HG03097 (cell line): ENCODE results near the gene CHD9.
"Not testable (repeated sequence)": the region's sequence is repeated elsewhere in the genome, so short reads cannot be mapped to it uniquely, and the experiment has no call there.

Experiments used
- ATAC-seq: cut with Tn5 transposase; IDR thresholded peaks from one replicate; pipeline ENCODE4 v1.9.1; 2021; ENCODE audit not compliant: unreplicated experiment, low FRiP score

CHD9 gene

GRCh38 chr16:53235851-53236250 is 181.1 kb downstream of the CHD9 start:
- no peak for ATAC-seq

DNA sequence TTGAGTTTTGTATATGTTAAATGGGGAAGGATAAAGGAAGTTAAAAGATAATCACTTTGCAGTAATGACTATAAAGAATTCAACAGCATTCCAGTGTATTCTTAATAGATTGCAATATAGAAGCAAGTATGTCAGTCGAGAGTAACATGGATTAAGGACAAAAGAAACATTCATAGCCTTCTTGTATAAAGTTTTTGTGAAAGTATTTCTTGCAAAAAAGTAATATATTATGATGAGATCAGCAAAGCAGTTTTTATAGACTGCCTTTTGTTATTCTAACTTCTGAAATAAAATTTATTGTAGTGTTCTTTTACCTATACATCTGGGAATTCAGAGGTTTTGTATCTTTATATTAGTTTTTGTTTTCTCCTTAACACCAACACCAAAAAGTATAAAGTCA is 194.5 kb downstream of the CHD9 start:
- no peak for ATAC-seq

DNA sequence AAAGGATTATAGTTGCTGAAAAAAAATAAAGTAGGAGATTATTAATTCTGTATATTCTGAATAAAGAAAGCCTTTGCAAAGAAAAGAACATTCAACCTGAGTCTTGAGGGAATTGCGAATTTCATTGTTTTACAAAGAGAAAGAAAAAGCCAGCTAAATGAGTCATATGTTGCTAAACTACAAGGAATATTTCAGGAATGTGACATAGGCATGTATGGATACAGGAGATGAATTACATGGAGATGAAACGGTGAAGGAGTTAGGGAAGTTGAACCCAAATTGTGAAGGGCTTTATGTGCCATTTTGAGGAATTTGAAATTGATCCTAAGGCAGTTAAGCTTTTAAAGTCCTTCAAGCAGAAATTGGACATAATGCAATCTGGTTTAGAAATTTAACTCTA is 202.2 kb downstream of the CHD9 start:
- no peak for ATAC-seq

- no peak for ATAC-seq
These were observed 204.0 kb downstream of the CHD9 start for GRCh38 chr16:53258809-53259208.

- no peak for ATAC-seq
These were observed 206.5 kb downstream of the CHD9 start for GRCh38 chr16:53261276-53261675.

GRCh38 chr16:53262645-53263044 is 207.9 kb downstream of the CHD9 start:
- ATAC-seq = no peak

DNA sequence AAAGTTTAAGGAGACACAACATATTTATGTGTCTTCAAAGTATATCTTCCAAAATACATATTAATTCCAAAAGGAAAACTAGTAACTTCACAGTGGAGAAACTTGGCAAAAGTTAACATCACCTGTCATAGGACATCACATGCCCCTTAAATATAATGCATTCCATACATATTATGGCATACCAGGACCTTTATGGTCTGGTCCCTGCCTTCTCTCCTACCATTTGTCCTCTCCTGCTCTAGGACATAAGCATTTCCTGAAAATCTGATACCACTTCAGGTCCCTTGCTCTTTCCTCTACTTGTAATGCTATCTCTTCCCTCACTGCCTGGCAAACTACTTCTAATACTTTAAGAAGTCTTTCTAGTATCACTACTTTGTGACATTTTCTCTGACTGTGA is 211.4 kb downstream of the CHD9 start:
- no peak for ATAC-seq

GRCh38 chr16:53278498-53278897 is 223.7 kb downstream of the CHD9 start:
- ATAC-seq = not testable (repeated sequence)

DNA sequence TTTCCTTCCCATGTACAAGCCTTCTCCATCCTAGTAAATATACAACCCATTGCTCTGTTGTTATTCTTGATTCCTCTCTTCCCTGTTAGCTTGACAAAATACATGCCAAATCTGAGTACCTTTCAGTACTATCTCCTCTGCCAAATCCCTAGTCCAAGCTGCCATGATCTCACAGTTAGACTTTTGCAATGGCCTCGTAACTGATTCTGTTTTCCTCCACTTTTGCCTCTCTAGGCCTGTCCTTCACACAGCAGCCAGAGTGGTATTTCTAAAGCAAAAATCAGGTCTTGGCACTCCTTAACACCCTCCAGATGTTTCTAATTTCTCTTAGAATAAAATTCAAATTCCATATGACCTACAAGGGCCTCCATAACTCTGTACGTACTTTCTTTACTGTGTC is 226.5 kb downstream of the CHD9 start:
- no peak for ATAC-seq

GRCh38 chr16:53281859-53282258 is 227.1 kb downstream of the CHD9 start:
- ATAC-seq = no peak

DNA sequence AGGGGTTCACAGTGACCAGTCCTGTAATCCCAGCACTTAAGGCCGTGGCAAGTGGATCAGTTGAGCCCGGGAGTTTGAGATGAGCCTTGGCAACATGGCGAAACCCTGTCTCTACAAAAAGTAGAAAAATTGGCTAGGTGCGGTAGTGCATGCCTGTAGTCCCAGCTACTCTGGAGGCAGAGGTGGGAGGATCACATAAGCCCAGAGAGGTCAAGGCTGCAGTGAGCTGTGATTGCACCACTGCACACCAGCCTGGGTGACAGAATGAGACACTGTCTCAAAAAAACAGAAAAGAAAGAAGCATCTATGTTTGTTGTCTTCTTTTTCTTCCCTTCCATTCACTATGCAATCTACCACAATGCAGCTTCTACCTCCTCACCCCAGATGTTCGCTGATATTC is 227.5 kb downstream of the CHD9 start:
- ATAC-seq = no peak

GRCh38 chr16:53282975-53283946 is 228.5 kb downstream of the CHD9 start:
- ATAC-seq = no peak

DNA sequence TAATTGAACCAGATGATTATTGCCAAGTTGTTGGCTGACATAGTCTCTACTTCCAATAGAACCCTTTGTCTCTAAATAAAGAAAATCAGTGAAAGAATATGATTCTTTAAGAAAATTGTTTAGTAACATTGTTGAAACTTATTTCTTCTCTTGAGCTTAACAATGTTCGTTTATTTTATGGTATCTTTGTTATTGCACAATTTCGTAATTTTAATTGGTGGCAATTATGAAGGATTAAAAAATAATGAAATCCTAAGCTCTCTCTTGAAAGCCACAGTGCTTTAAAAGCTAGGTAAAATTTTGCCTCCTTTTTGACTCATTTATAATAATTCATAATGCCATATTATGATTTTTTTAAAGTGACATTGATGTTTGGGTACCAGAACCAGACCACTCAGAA is 230.4 kb downstream of the CHD9 start:
- ATAC-seq = no peak

GRCh38 chr16:53290520-53290919 is 235.7 kb downstream of the CHD9 start:
- no peak for ATAC-seq

DNA sequence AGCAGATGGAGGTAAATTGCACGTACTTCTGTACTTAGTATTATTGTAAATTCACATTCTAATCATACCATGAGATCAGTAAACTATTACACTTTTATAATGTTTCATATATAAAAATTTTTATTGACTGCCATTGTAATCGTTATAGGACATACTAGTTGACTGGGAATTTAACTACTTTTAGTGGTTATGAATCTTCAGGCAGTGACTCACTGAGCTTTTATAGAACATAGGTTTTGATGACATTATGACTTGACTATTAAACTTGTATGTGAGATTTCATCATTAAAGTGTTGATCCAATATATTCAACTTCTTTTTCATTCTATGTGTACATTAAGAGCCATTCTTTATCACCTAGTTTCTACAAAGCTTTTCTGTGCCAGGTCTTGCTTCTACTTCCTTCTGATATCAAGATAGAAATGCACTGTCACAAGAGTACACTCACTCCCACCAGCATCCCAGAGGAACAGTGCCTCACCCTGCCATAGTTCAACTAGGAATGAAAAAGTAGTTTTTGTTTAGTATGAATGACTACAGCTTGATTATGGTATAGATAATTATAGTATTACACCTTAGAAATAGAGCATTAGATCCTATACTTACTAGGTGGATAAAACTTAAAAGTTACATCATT is 237.1 kb downstream of the CHD9 start:
- ATAC-seq = no peak

DNA sequence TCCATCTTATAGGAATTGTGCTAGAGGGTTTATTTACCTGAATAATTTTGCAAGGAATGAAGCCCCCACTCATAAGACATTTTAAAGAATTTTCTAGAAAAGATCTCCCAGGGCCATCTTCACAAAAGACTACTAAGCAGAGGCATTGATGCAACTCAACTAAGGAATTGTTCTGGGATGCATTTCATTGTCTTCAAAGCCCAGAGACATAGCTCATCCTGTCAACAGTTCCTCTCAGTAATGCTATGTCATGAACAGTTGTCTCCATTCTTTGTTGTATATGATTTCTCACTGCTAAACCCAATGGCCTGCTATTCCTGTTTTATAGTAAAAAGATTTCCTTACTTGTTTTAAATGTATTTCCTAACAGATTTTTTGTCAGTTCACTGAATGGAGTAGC is 242.7 kb downstream of the CHD9 start:
- no peak for ATAC-seq

DNA sequence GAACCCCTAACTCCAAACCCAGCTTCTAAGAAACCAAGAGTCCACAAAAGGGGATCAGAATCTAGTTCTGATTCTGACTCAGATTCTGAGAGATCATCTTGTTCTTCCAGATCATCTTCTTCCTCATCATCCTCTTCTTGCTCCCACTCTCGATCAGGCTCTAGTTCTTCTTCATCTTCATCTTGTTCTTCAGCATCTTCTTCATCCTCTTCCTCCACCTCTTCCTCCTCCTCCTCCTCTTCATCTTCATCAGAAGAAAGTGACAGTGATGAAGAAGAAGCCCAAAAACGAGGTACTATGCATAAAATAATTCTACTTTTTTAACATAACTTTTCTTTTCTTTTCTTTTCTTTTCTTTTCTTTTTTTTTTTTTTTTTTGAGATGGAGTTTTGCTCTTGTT is 249.5 kb downstream of the CHD9 start:
- ATAC-seq = no peak

GRCh38 chr16:53305743-53306142 is 251.0 kb downstream of the CHD9 start:
- ATAC-seq = no peak

DNA sequence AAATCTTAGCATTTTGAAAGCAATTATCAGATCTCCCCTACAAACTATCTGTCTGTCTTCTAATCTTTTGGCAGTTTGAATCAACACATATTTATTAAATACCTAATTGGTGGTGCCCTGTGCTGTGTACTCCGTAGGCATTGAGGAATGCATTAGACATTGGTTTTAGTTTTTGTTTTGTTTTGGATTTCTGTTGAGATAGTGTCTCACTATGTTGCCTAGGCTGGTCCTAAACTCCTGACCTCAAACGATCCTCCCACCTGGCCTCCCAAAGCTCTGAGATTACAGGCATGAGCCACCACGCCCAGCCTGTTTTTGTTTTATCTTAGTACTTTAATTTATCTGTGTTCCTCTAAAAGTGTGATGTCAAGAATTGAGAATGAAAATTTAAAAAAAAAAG is 254.7 kb downstream of the CHD9 start:
- ATAC-seq = no peak

GRCh38 chr16:53320992-53321391 is 266.2 kb downstream of the CHD9 start:
- ATAC-seq = no peak

DNA sequence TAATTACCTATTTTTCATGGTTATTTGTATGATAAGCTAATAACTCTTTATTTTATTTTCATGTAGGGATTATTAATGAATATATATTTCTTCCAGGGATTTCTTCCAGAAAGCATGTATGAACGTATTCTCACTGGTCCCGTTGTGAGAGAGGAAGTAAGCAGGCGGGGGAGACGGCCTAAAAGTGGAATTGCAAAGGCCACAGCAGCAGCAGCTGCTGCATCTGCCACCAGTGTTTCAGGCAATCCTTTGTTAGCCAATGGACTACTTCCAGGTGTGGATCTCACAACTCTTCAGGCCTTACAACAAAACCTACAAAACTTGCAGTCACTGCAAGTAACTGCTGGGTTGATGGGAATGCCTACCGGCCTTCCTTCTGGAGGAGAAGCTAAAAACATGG is 269.1 kb downstream of the CHD9 start:
- no peak for ATAC-seq

GRCh38 chr16:53330991-53331390 is 276.2 kb downstream of the CHD9 start:
- not testable (repeated sequence) for ATAC-seq
